Stimulated activated CD4-positive, alpha-beta T cell treated with anti-CD3 and anti-CD28 coated beads, Interleukin-4, amount 100 ng/mL, for 48 hours (primary cell): Measurements from ENCODE around the gene KYAT1.
"Not testable (repeated sequence)": the region's sequence is repeated elsewhere in the genome, so short reads cannot be mapped to it uniquely, and the experiment has no call there.

Source experiments
- DNase-seq, 2 donors: peaks; one replicate each; pipeline ENCODE4 v3.0.0-alpha.2; 2020; ENCODE audit warnings: low read depth in 2 of 2

Gene KYAT1

GRCh38 chr9:128885376-128885775, 3.6 kb upstream of the KYAT1 start:
- no peak for DNase-seq

- no peak for DNase-seq
Measured at GRCh38 chr9:128884164-128884563, 2.4 kb upstream of the KYAT1 start.

GRCh38 chr9:128882677-128883603, 1.2 kb upstream of the KYAT1 start:
- DNase-seq = no peak

GRCh38 chr9:128877852-128878251, 3.9 kb downstream of the KYAT1 start:
- DNase-seq = no peak

GRCh38 chr9:128870941-128871265, 10.8 kb downstream of the KYAT1 start:
- not testable (repeated sequence) for DNase-seq

- DNase-seq = no peak
Measured at GRCh38 chr9:128870128-128870940, 11.4 kb downstream of the KYAT1 start.

- DNase-seq = peak; percentile 79 to 91
Measured at GRCh38 chr9:128863647-128864046, 18.1 kb downstream of the KYAT1 start.

- DNase-seq = no peak
Measured at GRCh38 chr9:128862401-128862851, 19.3 kb downstream of the KYAT1 start.

- DNase-seq = no peak
Measured at GRCh38 chr9:128861501-128861900, 20.2 kb downstream of the KYAT1 start.

- DNase-seq = no peak
Measured at GRCh38 chr9:128860937-128861336, 20.8 kb downstream of the KYAT1 start.

- DNase-seq = not testable (repeated sequence)
Measured at GRCh38 chr9:128858476-128858875, 23.3 kb downstream of the KYAT1 start.

GRCh38 chr9:128854454-128854853, 27.3 kb downstream of the KYAT1 start:
- DNase-seq = not testable (repeated sequence)

- DNase-seq = not testable (repeated sequence)
Measured at GRCh38 chr9:128852646-128853045, 29.1 kb downstream of the KYAT1 start.

GRCh38 chr9:128851779-128852600, 29.8 kb downstream of the KYAT1 start:
- DNase-seq = not testable (repeated sequence)

GRCh38 chr9:128851024-128851423, 30.7 kb downstream of the KYAT1 start:
- not testable (repeated sequence) for DNase-seq

GRCh38 chr9:128847803-128848202, 33.9 kb downstream of the KYAT1 start:
- DNase-seq = no peak

- no peak for DNase-seq
Measured at GRCh38 chr9:128846680-128847030, 35.1 kb downstream of the KYAT1 start.

GRCh38 chr9:128845186-128845931, 36.4 kb downstream of the KYAT1 start:
- no peak for DNase-seq

- DNase-seq = not testable (repeated sequence)
Measured at GRCh38 chr9:128843171-128843570, 38.6 kb downstream of the KYAT1 start.

GRCh38 chr9:128841694-128842492, 39.9 kb downstream of the KYAT1 start:
- DNase-seq = no peak
